Fibroblast of skin of back (primary cell): ENCODE data around the gene MCL1. TPM values are rescaled to one million over a fixed set of nuclear protein-coding genes. Genes with fewer than 3 reads are reported as not detected.
"Not testable (repeated sequence)": the region's sequence is repeated elsewhere in the genome, so short reads cannot be mapped to it uniquely, and the experiment has no call there.

Experiments
- DNase-seq: peaks from one replicate; pipeline ENCODE4 v3.0.0-alpha.2; 2013
- polyA plus RNA-seq, 2 experiments: library from polyadenylated mRNA; unstranded; fragments of 120-200 nt; gene quantifications; one replicate each; pipeline ENCODE4 v1.2.1, GENCODE V29; 2013; ENCODE audit not compliant: insufficient read length in 2 of 2

Gene MCL1
- polyA plus RNA-seq (2013, experiment 1 of 2; ENCODE audit: insufficient read length), result 161 TPM
- 142 TPM for polyA plus RNA-seq (2013, experiment 2 of 2; ENCODE audit: insufficient read length)

GRCh38 chr1:150579110-150579944 lies at the start of gene MCL1:
TSS of gene MCL1 (minus strand) at chr1:150579610. CDS start at chr1:150579530, 80 bp downstream.
- DNase-seq, result peak; percentile 97

GRCh38 chr1:150628766-150629114 lies 49.3 kb upstream of the MCL1 start:
- DNase-seq, result no peak

- no peak for DNase-seq
These were observed 48.5 kb upstream of the MCL1 start for GRCh38 chr1:150627826-150628410.

- no peak for DNase-seq
These were observed 46.7 kb upstream of the MCL1 start for GRCh38 chr1:150626150-150626549.

- not testable (repeated sequence) for DNase-seq
These were observed 45.1 kb upstream of the MCL1 start for GRCh38 chr1:150624546-150624945.

GRCh38 chr1:150624134-150624533 lies 44.7 kb upstream of the MCL1 start:
- DNase-seq, result not testable (repeated sequence)

- no peak for DNase-seq
These were observed 43.0 kb upstream of the MCL1 start for GRCh38 chr1:150622303-150622975.

- DNase-seq, result peak; percentile 61
These were observed 42.3 kb upstream of the MCL1 start for GRCh38 chr1:150621497-150622302.

GRCh38 chr1:150620919-150621318 lies 41.5 kb upstream of the MCL1 start:
- no peak for DNase-seq

GRCh38 chr1:150619576-150620509 lies 40.4 kb upstream of the MCL1 start:
- peak; percentile 83 for DNase-seq

- no peak for DNase-seq
These were observed 36.2 kb upstream of the MCL1 start for GRCh38 chr1:150615346-150616201.

- DNase-seq, result peak; percentile 81
These were observed 33.9 kb upstream of the MCL1 start for GRCh38 chr1:150613061-150613920.

GRCh38 chr1:150612014-150612345 lies 32.6 kb upstream of the MCL1 start:
- DNase-seq, result no peak

- no peak for DNase-seq
These were observed 31.2 kb upstream of the MCL1 start for GRCh38 chr1:150610576-150610975.

- no peak for DNase-seq
These were observed 30.3 kb upstream of the MCL1 start for GRCh38 chr1:150609732-150610131.

GRCh38 chr1:150606463-150607142 lies 27.2 kb upstream of the MCL1 start:
- DNase-seq, result no peak

- DNase-seq, result not testable (repeated sequence)
These were observed 26.0 kb upstream of the MCL1 start for GRCh38 chr1:150605451-150605731.

- DNase-seq, result no peak
These were observed 24.8 kb upstream of the MCL1 start for GRCh38 chr1:150604226-150604588.

GRCh38 chr1:150603711-150604110 lies 24.3 kb upstream of the MCL1 start:
- DNase-seq, result no peak
